Measurements from ENCODE around the gene AXIN2.

- TF ChIP-seq, protein P1, sequence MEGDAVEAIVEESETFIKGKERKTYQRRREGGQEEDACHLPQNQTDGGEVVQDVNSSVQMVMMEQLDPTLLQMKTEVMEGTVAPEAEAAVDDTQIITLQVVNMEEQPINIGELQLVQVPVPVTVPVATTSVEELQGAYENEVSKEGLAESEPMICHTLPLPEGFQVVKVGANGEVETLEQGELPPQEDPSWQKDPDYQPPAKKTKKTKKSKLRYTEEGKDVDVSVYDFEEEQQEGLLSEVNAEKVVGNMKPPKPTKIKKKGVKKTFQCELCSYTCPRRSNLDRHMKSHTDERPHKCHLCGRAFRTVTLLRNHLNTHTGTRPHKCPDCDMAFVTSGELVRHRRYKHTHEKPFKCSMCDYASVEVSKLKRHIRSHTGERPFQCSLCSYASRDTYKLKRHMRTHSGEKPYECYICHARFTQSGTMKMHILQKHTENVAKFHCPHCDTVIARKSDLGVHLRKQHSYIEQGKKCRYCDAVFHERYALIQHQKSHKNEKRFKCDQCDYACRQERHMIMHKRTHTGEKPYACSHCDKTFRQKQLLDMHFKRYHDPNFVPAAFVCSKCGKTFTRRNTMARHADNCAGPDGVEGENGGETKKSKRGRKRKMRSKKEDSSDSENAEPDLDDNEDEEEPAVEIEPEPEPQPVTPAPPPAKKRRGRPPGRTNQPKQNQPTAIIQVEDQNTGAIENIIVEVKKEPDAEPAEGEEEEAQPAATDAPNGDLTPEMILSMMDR (IDR thresholded peaks at IDR 0.05; ENCODE audit: borderline replicate concordance, extremely low read depth, low read length, poor library complexity, severe bottlenecking): no peak
- TF ChIP-seq EZH2 (IDR thresholded peaks at IDR 0.05; ENCODE audit: borderline replicate concordance, low read depth, low read length, severe bottlenecking): no peak
Measured at GRCh38 chr17:65541453-65541852, 20.0 kb downstream of the AXIN2 start.
